PC-9 (cell line): ENCODE measurements around the gene SON. TPM values are rescaled to one million over a fixed set of nuclear protein-coding genes. Genes with fewer than 3 reads are reported as not detected.

Experiments used
- BruUV-seq: library from RNA; stranded (reverse); fragments of 400-500 nt; replicated peaks from 2 replicates; lab custom pipeline; 2021; lab: Mats Ljungman, UMichigan
- CTCF ChIA-PET: fragments of 300-600 bp; sonication (Branson Sonifier 250); formaldehyde crosslinking; loops from one replicate; lab custom pipeline; 2022; ENCODE audit warnings: antibody characterized with exemption; lab: Charles Lee
- POLR2A ChIA-PET: fragments of 300-600 bp; sonication (Branson Sonifier 250); formaldehyde crosslinking; loops from one replicate; lab custom pipeline; 2022; ENCODE audit warnings: antibody characterized with exemption; ENCODE audit not compliant: unreplicated experiment; lab: Charles Lee
- DNase-seq, 2 experiments: peaks; one replicate each; pipeline versions ENCODE4 v3.0.0 to v3.0.0-alpha.2; 2015 to 2022; ENCODE audit warnings: mixed read lengths in 1 of 2
- H2AFZ ChIP-seq: fragments of 200-600 bp; sonication (generic); 2 replicates; pipeline ENCODE4 v1.8.1; 2017; ENCODE audit warnings: antibody characterized with exemption
- H3F3A ChIP-seq: fragments of 200-600 bp; sonication (generic); 2 replicates; pipeline ENCODE4 v1.8.1; 2017; ENCODE audit warnings: antibody characterized with exemption, mild to moderate bottlenecking, low read depth; ENCODE audit not compliant: insufficient read depth
- H3K27ac ChIP-seq: fragments of 200-600 bp; sonication (generic); 2 replicates; pipeline ENCODE4 v1.6.1; 2016; ENCODE audit warnings: mixed run types
- H3K27me3 ChIP-seq: fragments of 200-600 bp; sonication (generic); 2 replicates; pipeline ENCODE4 v1.6.1; 2016; ENCODE audit warnings: low read depth, mixed run types; ENCODE audit not compliant: insufficient read depth
- H3K36me3 ChIP-seq: fragments of 200-600 bp; sonication (generic); 2 replicates; pipeline ENCODE4 v1.6.1; 2016; ENCODE audit warnings: low read depth, mixed run types
- H3K4me1 ChIP-seq: fragments of 200-600 bp; sonication (generic); replicated peaks from 2 replicates; pipeline ENCODE4 v1.6.1; 2016; ENCODE audit warnings: mixed run types; ENCODE audit not compliant: insufficient read depth
- H3K4me2 ChIP-seq: fragments of 200-600 bp; sonication (generic); 2 replicates; pipeline ENCODE4 v1.6.1; 2017; ENCODE audit warnings: mixed run types
- H3K4me3 ChIP-seq: fragments of 200-600 bp; sonication (generic); 2 replicates; pipeline ENCODE4 v1.6.1; 2016; ENCODE audit warnings: mixed run types
- H3K79me2 ChIP-seq: fragments of 200-600 bp; sonication (generic); 2 replicates; pipeline ENCODE4 v1.6.1; 2017; ENCODE audit warnings: low read depth, mixed run types
- H3K9me2 ChIP-seq: fragments of 200-600 bp; sonication (generic); 2 replicates; pipeline ENCODE4 v1.8.1; 2017; ENCODE audit warnings: mild to moderate bottlenecking; ENCODE audit not compliant: insufficient read depth
- H3K9me3 ChIP-seq: fragments of 200-600 bp; sonication (generic); 2 replicates; pipeline ENCODE4 v1.8.1; 2016; ENCODE audit warnings: low read depth; ENCODE audit not compliant: insufficient read depth
- H4K20me1 ChIP-seq: fragments of 200-600 bp; sonication (generic); 2 replicates; pipeline ENCODE4 v1.8.1; 2017; ENCODE audit not compliant: insufficient read depth
- EZH2 ChIP-seq: fragments of 200-600 bp; sonication (generic); IDR thresholded peaks from 2 replicates; pipeline ENCODE4 v1.8.0; 2017; ENCODE audit warnings: antibody characterized with exemption, low read depth
- intact Hi-C: fragments of 100-400 bp; cut with micrococcal nuclease; formaldehyde crosslinking; loops from one replicate; pipeline ENCODE4 v1.10.0; 2022; ENCODE audit not compliant: unreplicated experiment
- total RNA-seq: library from RNA; stranded (reverse); gene quantifications from 2 replicates; pipeline ENCODE4 v1.2.3, GENCODE V29; 2021
- TF ChIP-seq, protein P1 (sequence below): fragments of 200-600 bp; sonication (generic); conservative IDR thresholded peaks from 2 replicates; pipeline ENCODE4 v1.6.1; 2017; ENCODE audit warnings: mixed run types, antibody characterized with exemption, mild to moderate bottlenecking, moderate library complexity

Gene SON
- total RNA-seq, 1 experiment from 2014 or later: 158 TPM

DNA sequence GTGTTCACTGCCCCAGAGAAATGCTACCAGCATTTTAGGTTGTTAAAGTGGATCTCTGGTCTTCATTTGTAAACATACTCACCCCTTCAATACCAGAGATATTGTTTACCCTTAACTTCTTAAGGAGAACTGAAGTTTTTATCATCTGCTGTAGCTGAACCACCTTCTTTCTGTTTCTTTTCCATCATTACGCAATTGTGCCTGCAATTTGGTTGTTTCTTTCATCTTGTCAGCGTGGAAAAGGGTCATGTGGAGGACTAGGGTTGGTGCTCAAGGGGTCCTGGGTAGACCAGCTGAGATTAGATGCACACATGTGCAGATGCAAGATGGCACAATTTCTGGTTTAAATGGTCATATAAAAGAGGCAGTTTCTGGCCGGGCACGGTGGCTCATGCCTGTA is 23.9 kb upstream of the SON start:
- ChIA-PET CTCF (no interaction called here), POLR2A (no interaction called here)
- Histone ChIP-seq H3K4me2 (no peak overlapping the region), H3K79me2 (no peaks in the 10 kb centered on the region), H3K9me2 (no peaks in the 10 kb centered on the region), H2AFZ (no peak overlapping the region), H3K27ac (no peak overlapping the region), H4K20me1 (no peaks in the 10 kb centered on the region), H3F3A (no peaks in the 10 kb centered on the region), H3K27me3 (no peaks in the 10 kb centered on the region), H3K36me3 (0 out of 2 replicates have a peak, but pooled peaks cover 7% of the 10 kb centered on the region), H3K4me1 (no peaks in the 10 kb centered on the region), H3K4me3 (no peak overlapping the region), H3K9me3 (no peaks in the 10 kb centered on the region)
- DNase-seq: no peak
- no TSS peak for BruUV-seq
- no peak for TF ChIP-seq EZH2
- TF ChIP-seq, protein P1, sequence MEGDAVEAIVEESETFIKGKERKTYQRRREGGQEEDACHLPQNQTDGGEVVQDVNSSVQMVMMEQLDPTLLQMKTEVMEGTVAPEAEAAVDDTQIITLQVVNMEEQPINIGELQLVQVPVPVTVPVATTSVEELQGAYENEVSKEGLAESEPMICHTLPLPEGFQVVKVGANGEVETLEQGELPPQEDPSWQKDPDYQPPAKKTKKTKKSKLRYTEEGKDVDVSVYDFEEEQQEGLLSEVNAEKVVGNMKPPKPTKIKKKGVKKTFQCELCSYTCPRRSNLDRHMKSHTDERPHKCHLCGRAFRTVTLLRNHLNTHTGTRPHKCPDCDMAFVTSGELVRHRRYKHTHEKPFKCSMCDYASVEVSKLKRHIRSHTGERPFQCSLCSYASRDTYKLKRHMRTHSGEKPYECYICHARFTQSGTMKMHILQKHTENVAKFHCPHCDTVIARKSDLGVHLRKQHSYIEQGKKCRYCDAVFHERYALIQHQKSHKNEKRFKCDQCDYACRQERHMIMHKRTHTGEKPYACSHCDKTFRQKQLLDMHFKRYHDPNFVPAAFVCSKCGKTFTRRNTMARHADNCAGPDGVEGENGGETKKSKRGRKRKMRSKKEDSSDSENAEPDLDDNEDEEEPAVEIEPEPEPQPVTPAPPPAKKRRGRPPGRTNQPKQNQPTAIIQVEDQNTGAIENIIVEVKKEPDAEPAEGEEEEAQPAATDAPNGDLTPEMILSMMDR: no peak
- intact Hi-C loops: no loop called here

DNA sequence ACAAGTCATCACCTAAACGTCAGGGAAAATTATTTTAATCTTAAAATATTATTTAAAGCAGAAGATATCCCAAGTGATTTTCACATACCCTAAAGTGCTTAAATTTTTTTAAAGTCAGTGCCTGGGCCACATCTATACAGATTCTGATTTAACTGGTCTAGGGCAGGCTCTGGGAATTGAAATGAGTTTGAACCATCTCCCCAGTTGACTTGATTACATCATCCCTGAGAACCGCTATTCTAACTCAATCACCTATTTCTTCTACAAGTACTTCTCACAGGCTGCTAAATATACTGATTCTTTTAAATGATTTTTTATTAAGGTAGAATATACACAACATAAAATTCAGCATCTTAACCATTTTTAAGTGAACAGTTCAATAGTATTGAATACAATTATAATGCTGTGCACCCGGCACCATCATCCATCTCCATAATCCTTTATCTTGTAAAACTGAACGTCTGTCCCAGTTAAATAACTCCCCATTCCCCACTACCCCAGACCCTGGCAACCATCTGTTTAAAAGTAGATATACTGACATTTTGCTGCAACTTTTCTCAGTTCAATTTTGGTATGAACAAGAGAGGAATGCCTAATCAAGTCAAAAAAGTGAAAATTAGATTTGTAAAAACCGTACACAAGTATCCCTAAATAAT is 20.4 kb upstream of the SON start:
- Histone ChIP-seq H2AFZ (no peak overlapping the region), H3K27me3 (no peaks in the 10 kb centered on the region), H4K20me1 (no peaks in the 10 kb centered on the region), H3K79me2 (no peaks in the 10 kb centered on the region), H3K9me2 (no peaks in the 10 kb centered on the region), H3K27ac (no peak overlapping the region), H3K4me3 (no peak overlapping the region), H3K9me3 (no peaks in the 10 kb centered on the region), H3K4me1 (no peaks in the 10 kb centered on the region), H3K4me2 (no peak overlapping the region), H3F3A (peaks cover 6% of the 10 kb centered on the region; the same call in 1 of the 2 replicates), H3K36me3 (0 out of 2 replicates have a peak, but pooled peaks cover under 1% of the 10 kb centered on the region)
- no TSS peak for BruUV-seq
- TF ChIP-seq, protein P1: no peak
- TF ChIP-seq EZH2: no peak
- ChIA-PET CTCF (no interaction called here), POLR2A (no interaction called here)
- no peak for DNase-seq
- intact Hi-C loops: no loop called here

DNA sequence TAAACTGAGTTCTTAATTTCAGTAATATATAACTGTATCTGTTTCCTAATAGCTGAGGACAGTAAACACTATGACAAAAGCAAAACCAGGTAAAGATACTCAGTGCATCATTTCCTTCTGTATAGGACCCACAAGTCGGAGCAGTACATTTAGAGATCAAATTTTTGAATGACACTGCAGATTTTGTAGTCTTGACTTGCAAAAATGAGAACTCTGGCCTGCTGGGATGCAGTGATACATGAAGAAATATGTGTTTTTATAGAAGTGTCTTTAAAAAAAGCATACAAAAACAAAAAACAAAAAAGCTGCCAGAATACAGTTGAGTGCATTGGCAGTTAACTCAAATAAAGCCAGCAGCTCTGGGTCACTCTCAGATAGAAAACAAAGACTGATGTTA is 19.9 kb upstream of the SON start:
- no TSS peak for BruUV-seq
- Histone ChIP-seq H3K4me1 (no peaks in the 10 kb centered on the region), H4K20me1 (no peaks in the 10 kb centered on the region), H2AFZ (no peak overlapping the region), H3F3A (peaks cover 6% of the 10 kb centered on the region; the same call in 1 of the 2 replicates), H3K4me2 (no peak overlapping the region), H3K4me3 (no peak overlapping the region), H3K9me2 (no peaks in the 10 kb centered on the region), H3K27me3 (no peaks in the 10 kb centered on the region), H3K36me3 (peaks cover 6% of the 10 kb centered on the region; the same call in 1 of the 2 replicates), H3K9me3 (no peaks in the 10 kb centered on the region), H3K27ac (no peak overlapping the region), H3K79me2 (no peaks in the 10 kb centered on the region)
- CTCF ChIA-PET: interaction anchor here (0.6 kb wide), 1 partner anchor 848 kb away, joined by 4 read pairs; no protein-coding TSS in a partner anchor
- POLR2A ChIA-PET: no interaction called here
- intact Hi-C loops: no loop called here
- TF ChIP-seq EZH2: no peak
- TF ChIP-seq, protein P1: no peak
- DNase-seq: no peak
